Measurements from ENCODE around the gene ATG4D. TPM values are rescaled to one million over a fixed set of nuclear protein-coding genes. Genes with fewer than 3 reads are reported as not detected.

Gene ATG4D
- total RNA-seq, 1 donor from 2014 or later: 29.5 TPM

GRCh38 chr19:10580979-10581631, 37.4 kb downstream of the ATG4D start:
- DNase-seq (ENCODE audit: low spot score): peak; percentile 88

GRCh38 chr19:10582091-10582490, 38.4 kb downstream of the ATG4D start:
- no peak for DNase-seq (ENCODE audit: low spot score)

- DNase-seq (ENCODE audit: low spot score): no peak
Observed at GRCh38 chr19:10583036-10583776, 39.5 kb downstream of the ATG4D start.

- no peak for DNase-seq (ENCODE audit: low spot score)
Observed at GRCh38 chr19:10586396-10586795, 42.7 kb downstream of the ATG4D start.

- peak; percentile 32 for DNase-seq (ENCODE audit: low spot score)
Observed at GRCh38 chr19:10587022-10587838, 43.5 kb downstream of the ATG4D start, which contains the start of gene AP1M2. TSS of gene AP1M2 (minus strand) at chr19:10587312. CDS start at chr19:10587231, 81 bp downstream.

GRCh38 chr19:10587839-10588150, 44.1 kb downstream of the ATG4D start:
- DNase-seq (ENCODE audit: low spot score): no peak

- no peak for DNase-seq (ENCODE audit: low spot score)
Observed at GRCh38 chr19:10593148-10593547, 49.4 kb downstream of the ATG4D start.

- DNase-seq (ENCODE audit: low spot score): no peak
Observed at GRCh38 chr19:10593820-10594637, 50.3 kb downstream of the ATG4D start.

GRCh38 chr19:10600149-10600548, 56.4 kb downstream of the ATG4D start:
- no peak for DNase-seq (ENCODE audit: low spot score)

- no peak for DNase-seq (ENCODE audit: low spot score)
Observed at GRCh38 chr19:10601999-10602329, 58.3 kb downstream of the ATG4D start.

GRCh38 chr19:10602330-10603083, 58.8 kb downstream of the ATG4D start:
- DNase-seq (ENCODE audit: low spot score): peak; percentile 83

Other genes starting within 250 kb of the ATG4D start
- 7.3 TPM for gene ZGLP1, start 234.1 kb upstream of the ATG4D start, total RNA-seq
- 21.8 TPM for gene FDX2, start 227.9 kb upstream of the ATG4D start, total RNA-seq
- 44.6 TPM for gene RAVER1, start 210.4 kb upstream of the ATG4D start, total RNA-seq
- gene ICAM3, start 204.3 kb upstream of the ATG4D start, total RNA-seq: 14.7 TPM
- gene TYK2, start 163.3 kb upstream of the ATG4D start, total RNA-seq: 142 TPM
- gene CDC37, start 140.4 kb upstream of the ATG4D start, total RNA-seq: 138 TPM
- 15.6 TPM for gene PDE4A, start 123.4 kb upstream of the ATG4D start, total RNA-seq
- gene KEAP1, start 40.5 kb upstream of the ATG4D start, total RNA-seq: 81.7 TPM
- gene S1PR5, start 26.5 kb upstream of the ATG4D start, total RNA-seq: 0.20 TPM
- gene KRI1, start 22.1 kb downstream of the ATG4D start, total RNA-seq: 21.1 TPM
- 6.2 TPM for gene CDKN2D, start 25.1 kb downstream of the ATG4D start, total RNA-seq
- gene AP1M2, start 43.4 kb downstream of the ATG4D start, total RNA-seq: 88.3 TPM
- gene SLC44A2, start 81.6 kb downstream of the ATG4D start, total RNA-seq: 223 TPM
- gene ILF3, start 110.4 kb downstream of the ATG4D start, total RNA-seq: 162 TPM
- 48.2 TPM for gene QTRT1, start 157.5 kb downstream of the ATG4D start, total RNA-seq
- gene DNM2, start 174.2 kb downstream of the ATG4D start, total RNA-seq: 227 TPM